ENCODE results near the gene PTMA. TPM values are rescaled to one million over a fixed set of nuclear protein-coding genes. Genes with fewer than 3 reads are reported as not detected.

PTMA gene
- polyA plus RNA-seq, 1 donor = 1,252 TPM

DNA sequence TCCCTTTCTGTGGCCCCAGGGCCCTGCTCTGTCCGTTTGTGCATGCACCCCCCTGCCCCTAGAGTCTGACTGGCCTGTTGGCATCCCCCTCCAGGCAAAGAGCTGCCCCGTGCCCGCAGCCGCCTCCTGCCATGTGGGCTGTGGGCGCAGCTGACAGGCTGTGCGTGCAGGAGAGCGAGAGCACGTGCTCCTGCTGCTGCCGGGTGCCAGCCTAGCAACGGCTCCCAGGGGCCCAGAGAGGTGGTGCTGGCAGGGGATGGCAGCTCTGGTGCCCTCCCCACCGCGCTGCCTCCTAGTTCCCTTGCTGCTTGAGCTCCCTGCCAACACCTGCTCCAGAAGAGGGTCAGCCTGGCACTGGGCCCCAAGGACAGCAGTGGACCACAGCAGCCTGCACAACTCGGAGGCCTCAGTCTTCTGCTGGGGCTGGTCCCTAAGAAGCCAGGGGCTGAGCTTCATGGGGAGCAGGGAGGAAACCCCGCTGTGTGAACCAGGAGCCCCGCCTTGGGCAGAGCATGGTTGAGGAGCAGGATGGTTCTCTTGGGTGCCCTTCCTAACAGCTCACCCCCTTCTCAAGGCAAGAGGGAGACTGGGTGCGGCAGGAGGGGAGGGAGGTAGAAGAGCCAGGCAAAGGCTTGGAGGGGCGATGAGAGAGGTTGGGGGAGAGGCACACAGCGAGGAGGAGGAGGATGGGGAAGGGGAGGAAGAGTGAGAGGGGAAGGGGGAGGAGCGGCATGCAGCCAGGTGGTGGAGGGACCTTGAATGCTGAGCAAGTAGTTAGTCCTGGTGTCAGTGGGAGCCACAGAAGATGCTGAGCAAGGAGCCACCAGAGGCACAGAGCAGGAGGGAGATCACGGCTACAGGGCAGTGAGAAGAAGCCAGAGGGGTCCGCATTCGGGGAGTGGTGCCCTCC is 23.8 kb upstream of the PTMA start:
- Histone ChIP-seq H3K4me1 (ENCODE audit: control insufficient read depth, insufficient read depth, low read length) (peaks cover 31% of the 10 kb centered on the region), H3K4me3 (ENCODE audit: low read length) (no peak overlapping the region), H3K27ac (ENCODE audit: low read length) (no peak overlapping the region), H3K36me3 (ENCODE audit: control insufficient read depth, insufficient read depth, low read length) (no peaks in the 10 kb centered on the region), H3K27me3 (ENCODE audit: control insufficient read depth, insufficient read depth, low read length) (no peaks in the 10 kb centered on the region), H3K9me3 (ENCODE audit: control insufficient read depth, low read depth, low read length) (peaks cover 6% of the 10 kb centered on the region)
- no peak for DNase-seq
- WGBS (ENCODE audit: insufficient coverage, low lambda C conversion rate) = 60% methylated on average over 1 of the region's 22 CpGs

DNA sequence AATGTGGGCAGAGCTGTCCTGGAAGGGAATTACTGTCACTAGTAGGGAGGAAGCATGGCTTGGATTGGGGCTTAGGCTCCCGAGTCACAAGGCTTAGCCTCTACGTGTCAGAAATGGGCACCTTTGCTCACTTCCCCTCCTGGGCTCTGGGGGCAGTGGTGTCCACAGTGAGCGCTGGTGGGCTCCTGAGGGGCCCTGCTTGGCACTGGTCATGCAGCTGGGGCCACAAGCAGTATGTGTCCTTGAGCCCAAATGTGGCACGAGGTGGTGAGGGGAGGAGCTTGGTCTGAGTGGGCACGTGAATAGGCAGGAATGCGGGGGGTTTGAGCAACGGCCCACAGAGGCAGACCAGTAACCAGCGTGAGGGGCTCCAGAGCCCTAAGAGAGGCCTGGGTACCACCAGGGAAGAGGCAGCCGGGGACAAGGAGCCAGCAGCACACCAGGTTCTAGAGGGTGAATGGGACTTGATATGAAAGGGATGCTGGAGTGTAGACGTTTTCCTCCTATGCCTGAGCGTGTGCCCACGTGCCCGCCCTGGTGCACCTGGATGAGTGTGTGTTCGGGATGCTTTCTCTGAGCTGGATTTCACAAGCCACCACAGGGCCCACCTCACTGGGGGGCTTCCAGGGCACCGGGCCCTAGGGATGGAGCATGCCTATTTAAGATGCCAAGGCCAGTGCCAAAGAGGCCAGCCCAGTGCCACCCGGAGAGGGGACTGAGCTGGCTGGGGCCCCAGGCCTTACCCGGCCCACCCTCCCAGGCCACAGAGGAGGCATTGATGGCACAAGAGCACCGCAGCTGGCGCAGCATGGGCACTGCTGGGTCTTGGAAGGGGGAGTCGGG is 22.8 kb upstream of the PTMA start:
- H3K36me3 ChIP-seq (ENCODE audit: control insufficient read depth, insufficient read depth, low read length) = no peaks in the 10 kb centered on the region
- WGBS (ENCODE audit: insufficient coverage, low lambda C conversion rate) = no CpG with 5 or more reads among the region's 20 CpGs

DNA sequence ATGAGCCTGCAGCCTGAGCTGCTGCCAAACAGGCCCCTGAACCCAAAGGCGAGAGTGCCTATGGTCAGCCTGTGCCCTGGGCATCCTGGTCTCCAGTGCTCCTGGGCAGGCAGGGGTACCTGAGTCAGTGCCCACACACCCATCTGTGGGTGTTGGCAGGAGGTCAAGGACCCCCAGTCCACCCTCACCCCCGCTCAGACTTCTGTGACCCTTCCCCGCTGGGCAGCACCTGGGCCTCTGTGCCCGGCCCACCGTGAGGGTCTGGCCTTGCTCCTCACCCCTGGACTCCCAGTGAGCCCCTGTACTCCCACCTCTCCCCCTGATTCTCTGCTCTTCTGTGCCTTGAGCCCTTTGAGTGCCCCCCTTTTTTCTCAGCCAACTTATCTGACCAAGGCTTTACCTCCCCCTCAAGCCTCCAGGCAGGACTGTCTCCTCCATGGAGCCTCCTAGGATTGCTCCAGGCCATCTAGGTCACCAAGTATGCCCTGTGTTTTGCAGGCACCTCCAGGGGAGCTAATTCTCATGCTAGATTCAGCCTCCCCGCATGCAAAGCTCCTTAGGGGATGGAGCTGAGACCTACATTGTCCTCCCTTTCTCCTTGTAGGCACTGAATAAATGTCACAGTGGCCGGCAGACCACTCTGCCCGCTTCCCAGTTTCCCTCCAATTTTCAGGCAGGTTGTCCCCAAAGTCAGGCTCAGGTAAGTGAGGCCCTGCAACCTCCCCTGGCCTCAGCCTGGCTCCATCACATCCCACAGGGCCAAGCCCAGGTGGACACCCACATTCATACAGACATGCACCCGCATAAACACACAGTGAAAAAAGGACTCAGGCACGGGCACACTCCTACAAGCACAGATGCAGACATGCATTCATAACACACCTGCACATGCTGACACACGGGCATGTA is 21.9 kb upstream of the PTMA start:
- H3K27me3 ChIP-seq (ENCODE audit: control insufficient read depth, insufficient read depth, low read length) = no peaks in the 10 kb centered on the region
- 60% methylated on average over 1 of the region's 11 CpGs for WGBS (ENCODE audit: insufficient coverage, low lambda C conversion rate)
- H3K4me1 ChIP-seq (ENCODE audit: control insufficient read depth, insufficient read depth, low read length) = peaks cover 18% of the 10 kb centered on the region
- no peaks in the 10 kb centered on the region for H3K36me3 ChIP-seq (ENCODE audit: control insufficient read depth, insufficient read depth, low read length)
- no peak overlapping the region for H3K27ac ChIP-seq (ENCODE audit: low read length)
- no peaks in the 10 kb centered on the region for H3K9me3 ChIP-seq (ENCODE audit: control insufficient read depth, low read depth, low read length)
- H3K4me3 ChIP-seq (ENCODE audit: low read length) = no peak overlapping the region
- no peak for DNase-seq

More for the DNA sequence above, 22.8 kb upstream of the PTMA start:
- DNase-seq = no peak
- H3K4me3 ChIP-seq (ENCODE audit: low read length) = no peak overlapping the region
- peaks cover 2% of the 10 kb centered on the region for H3K9me3 ChIP-seq (ENCODE audit: control insufficient read depth, low read depth, low read length)
- peaks cover 22% of the 10 kb centered on the region for H3K4me1 ChIP-seq (ENCODE audit: control insufficient read depth, insufficient read depth, low read length)
- H3K27ac ChIP-seq (ENCODE audit: low read length) = no peak overlapping the region
- H3K27me3 ChIP-seq (ENCODE audit: control insufficient read depth, insufficient read depth, low read length) = no peaks in the 10 kb centered on the region

DNA sequence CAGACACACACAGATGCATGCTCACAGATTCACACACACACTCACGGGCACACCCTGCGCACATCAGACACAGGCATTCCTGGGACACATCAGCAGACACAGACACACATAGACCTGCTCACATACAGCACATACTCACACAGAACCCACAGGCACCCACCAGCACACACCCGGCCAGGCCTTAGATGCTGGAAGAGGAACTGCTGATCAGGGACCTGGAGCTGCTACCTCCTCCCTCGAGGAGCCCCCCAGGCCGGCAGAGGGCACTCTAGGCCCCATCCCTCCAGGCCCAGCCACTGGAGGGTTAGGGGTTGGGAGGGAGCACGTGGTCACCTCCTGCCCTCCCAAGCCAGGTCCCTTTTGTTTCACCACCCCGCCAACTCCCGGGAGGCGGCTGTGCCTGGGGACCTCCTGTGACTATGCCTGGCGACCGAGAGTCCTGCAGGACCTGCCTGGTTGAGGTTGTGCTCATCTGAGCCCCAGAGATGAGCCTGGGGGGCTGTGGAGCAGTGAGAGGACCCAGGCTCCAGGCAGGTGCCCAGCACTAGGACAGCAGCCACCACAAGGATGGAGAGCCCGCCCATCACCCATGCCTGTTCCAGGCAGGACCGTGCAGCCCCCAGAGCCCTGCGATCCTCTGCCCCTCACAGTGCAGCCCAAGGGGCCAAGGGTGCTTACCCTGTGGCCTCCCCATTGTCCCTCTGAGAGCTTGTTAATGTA is 21.0 kb upstream of the PTMA start:
- Histone ChIP-seq H3K4me3 (ENCODE audit: low read length) (no peak overlapping the region), H3K27me3 (ENCODE audit: control insufficient read depth, insufficient read depth, low read length) (no peaks in the 10 kb centered on the region), H3K27ac (ENCODE audit: low read length) (no peak overlapping the region), H3K9me3 (ENCODE audit: control insufficient read depth, low read depth, low read length) (no peaks in the 10 kb centered on the region), H3K4me1 (ENCODE audit: control insufficient read depth, insufficient read depth, low read length) (peaks cover 11% of the 10 kb centered on the region), H3K36me3 (ENCODE audit: control insufficient read depth, insufficient read depth, low read length) (no peaks in the 10 kb centered on the region)
- WGBS (ENCODE audit: insufficient coverage, low lambda C conversion rate) = no CpG with 5 or more reads among the region's 14 CpGs
- DNase-seq = peak in 1 of 2 donors; percentile 56

DNA sequence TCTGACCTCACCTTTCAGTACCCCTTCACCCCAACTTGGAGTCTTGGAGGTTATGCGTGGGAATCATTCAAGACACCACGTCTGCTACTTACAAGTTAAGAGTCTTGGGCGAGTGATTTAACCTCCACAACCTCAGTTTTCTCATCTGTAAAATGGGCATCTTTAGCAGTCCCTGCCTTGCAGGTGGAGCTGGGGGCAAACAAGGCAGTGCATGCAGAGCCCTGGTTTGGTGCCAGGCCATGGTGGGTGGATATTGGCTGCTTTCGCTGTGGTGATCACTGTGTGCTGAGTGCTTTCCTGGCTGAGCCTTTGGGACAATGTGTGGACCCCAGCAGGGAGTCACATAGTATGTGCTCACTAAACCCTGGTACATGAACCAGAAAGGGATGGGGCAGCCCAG is 20.4 kb upstream of the PTMA start:
- Histone ChIP-seq H3K27me3 (ENCODE audit: control insufficient read depth, insufficient read depth, low read length) (no peaks in the 10 kb centered on the region), H3K9me3 (ENCODE audit: control insufficient read depth, low read depth, low read length) (no peaks in the 10 kb centered on the region), H3K27ac (ENCODE audit: low read length) (no peak overlapping the region), H3K4me3 (ENCODE audit: low read length) (no peak overlapping the region), H3K36me3 (ENCODE audit: control insufficient read depth, insufficient read depth, low read length) (no peaks in the 10 kb centered on the region), H3K4me1 (ENCODE audit: control insufficient read depth, insufficient read depth, low read length) (peaks cover 8% of the 10 kb centered on the region)
- WGBS (ENCODE audit: insufficient coverage, low lambda C conversion rate) = no CpG with 5 or more reads among the region's 4 CpGs
- no peak for DNase-seq

DNA sequence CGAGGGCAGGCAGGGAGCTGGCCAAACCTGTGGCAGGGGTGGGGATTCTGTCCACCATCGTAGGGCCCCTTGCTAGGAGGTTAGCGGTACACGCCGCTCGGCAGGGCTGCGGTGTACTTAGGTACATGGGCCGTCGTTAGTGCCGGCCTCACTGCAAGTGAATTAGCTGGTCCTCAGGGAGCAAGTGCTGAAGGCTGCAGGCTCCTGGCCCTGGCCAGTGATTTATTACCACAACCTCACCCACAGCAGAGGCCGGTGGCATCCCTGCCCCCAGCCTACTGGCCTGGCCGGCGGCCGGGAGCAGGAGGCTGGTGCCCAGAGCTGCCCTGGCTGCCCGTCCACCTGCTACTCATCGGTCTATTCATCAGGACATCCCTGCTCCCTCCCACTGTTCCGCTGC is 19.6 kb upstream of the PTMA start:
- peaks cover 8% of the 10 kb centered on the region for H3K4me1 ChIP-seq (ENCODE audit: control insufficient read depth, insufficient read depth, low read length)

DNA sequence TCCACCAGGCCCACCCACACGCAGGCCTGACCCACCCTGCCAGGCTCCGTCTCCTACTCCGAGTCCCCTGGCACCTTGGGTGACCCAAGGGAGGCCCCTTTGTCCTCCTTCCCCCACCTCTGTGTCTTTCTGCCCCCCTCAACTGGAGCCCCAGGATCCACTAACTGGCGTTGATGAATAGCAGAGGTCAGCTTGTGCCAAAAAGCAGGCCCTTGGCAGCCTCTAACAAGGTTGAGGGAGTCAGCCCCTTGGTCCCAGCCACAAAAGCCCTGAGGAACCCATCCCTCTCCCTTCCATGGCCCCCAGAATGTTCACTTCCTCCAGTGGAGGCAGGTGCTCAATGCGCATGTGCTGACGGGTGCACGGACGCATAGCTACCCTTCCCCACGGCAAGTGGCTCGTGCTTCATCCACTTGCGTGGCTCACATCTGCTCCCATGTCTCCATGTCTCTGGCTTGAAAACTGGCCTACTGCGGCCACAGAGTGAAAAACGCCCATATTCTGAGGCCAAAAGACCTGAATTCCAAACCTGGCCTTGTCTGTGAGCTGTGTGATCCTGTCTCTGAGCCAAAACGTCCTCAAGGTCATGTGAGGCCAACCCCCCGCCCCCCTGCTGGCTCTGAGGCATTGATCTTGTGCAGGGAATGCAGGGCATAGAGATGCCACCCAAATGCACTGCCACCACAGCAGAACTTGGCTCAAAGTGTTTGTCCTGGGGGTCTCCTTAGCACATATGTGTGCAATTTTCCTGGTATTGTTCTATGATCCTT is 19.0 kb upstream of the PTMA start:
- WGBS (ENCODE audit: insufficient coverage, low lambda C conversion rate) = 100% methylated on average over 1 of the region's 15 CpGs
- no peak for DNase-seq
- no peaks in the 10 kb centered on the region for H3K9me3 ChIP-seq (ENCODE audit: control insufficient read depth, low read depth, low read length)
- H3K4me1 ChIP-seq (ENCODE audit: control insufficient read depth, insufficient read depth, low read length) = peaks cover 8% of the 10 kb centered on the region
- no peak overlapping the region for H3K27ac ChIP-seq (ENCODE audit: low read length)
- H3K27me3 ChIP-seq (ENCODE audit: control insufficient read depth, insufficient read depth, low read length) = no peaks in the 10 kb centered on the region
- no peak overlapping the region for H3K4me3 ChIP-seq (ENCODE audit: low read length)
- H3K36me3 ChIP-seq (ENCODE audit: control insufficient read depth, insufficient read depth, low read length) = no peaks in the 10 kb centered on the region

More for the DNA sequence above, 19.6 kb upstream of the PTMA start:
- H3K27ac ChIP-seq (ENCODE audit: low read length) = no peak overlapping the region
- DNase-seq = no peak
- no peaks in the 10 kb centered on the region for H3K27me3 ChIP-seq (ENCODE audit: control insufficient read depth, insufficient read depth, low read length)
- WGBS (ENCODE audit: insufficient coverage, low lambda C conversion rate) = no CpG with 5 or more reads among the region's 17 CpGs
- H3K9me3 ChIP-seq (ENCODE audit: control insufficient read depth, low read depth, low read length) = no peaks in the 10 kb centered on the region
- no peak overlapping the region for H3K4me3 ChIP-seq (ENCODE audit: low read length)
- no peaks in the 10 kb centered on the region for H3K36me3 ChIP-seq (ENCODE audit: control insufficient read depth, insufficient read depth, low read length)

DNA sequence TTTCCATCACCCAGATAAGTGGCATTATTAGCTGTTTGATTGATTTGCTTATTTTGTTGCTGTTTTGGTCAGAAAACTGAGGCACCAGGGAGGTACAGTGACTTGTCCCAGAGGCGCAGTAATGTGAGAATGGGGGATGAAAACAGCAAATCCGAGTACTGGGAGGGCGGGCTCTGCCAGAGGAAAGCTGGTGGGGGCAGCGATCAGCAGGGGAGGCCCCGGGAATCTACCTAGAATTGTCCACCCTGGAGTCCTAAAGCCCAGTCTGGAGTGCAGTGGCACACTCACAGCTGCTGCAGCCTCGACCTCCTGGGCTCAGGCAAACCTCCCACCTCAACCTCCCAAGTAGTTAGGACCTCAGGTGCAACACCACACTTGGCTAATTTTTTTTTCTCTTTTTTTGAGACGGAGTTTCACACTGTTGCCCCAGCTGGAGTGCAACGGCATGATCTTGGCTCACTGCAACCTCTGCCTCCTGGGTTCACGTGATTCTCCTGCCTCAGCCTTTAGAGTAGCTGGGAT is 17.0 kb upstream of the PTMA start:
- no peak for DNase-seq
- Histone ChIP-seq H3K9me3 (ENCODE audit: control insufficient read depth, low read depth, low read length) (no peaks in the 10 kb centered on the region), H3K27me3 (ENCODE audit: control insufficient read depth, insufficient read depth, low read length) (no peaks in the 10 kb centered on the region), H3K27ac (ENCODE audit: low read length) (no peak overlapping the region), H3K4me1 (ENCODE audit: control insufficient read depth, insufficient read depth, low read length) (peaks cover 8% of the 10 kb centered on the region), H3K4me3 (ENCODE audit: low read length) (no peak overlapping the region), H3K36me3 (ENCODE audit: control insufficient read depth, insufficient read depth, low read length) (no peaks in the 10 kb centered on the region)
- 90% methylated on average over 2 of the region's 9 CpGs for WGBS (ENCODE audit: insufficient coverage, low lambda C conversion rate)

DNA sequence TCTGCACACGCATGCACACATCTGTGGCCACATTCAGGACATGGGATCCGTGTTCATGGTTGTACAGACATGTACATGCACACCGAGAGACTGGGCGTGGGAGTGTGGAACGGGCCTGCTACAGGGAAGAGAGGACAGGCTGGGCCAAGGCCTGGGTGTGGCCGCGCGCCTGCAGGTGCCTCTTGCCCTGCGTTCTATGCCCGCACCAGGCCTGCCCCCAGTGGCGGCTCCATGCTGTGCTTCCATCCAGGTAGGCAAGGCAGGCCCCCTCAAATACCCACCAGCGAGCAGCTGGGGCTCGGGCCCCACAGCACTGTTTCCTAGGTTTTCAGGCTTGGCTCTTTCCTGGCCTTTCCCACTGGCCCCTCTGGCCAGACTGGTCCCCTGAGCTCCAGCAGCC is 15.5 kb upstream of the PTMA start:
- Histone ChIP-seq H3K4me3 (ENCODE audit: low read length) (no peak overlapping the region), H3K9me3 (ENCODE audit: control insufficient read depth, low read depth, low read length) (no peaks in the 10 kb centered on the region), H3K27me3 (ENCODE audit: control insufficient read depth, insufficient read depth, low read length) (no peaks in the 10 kb centered on the region), H3K36me3 (ENCODE audit: control insufficient read depth, insufficient read depth, low read length) (no peaks in the 10 kb centered on the region), H3K27ac (ENCODE audit: low read length) (no peak overlapping the region), H3K4me1 (ENCODE audit: control insufficient read depth, insufficient read depth, low read length) (no peaks in the 10 kb centered on the region)
- no peak for DNase-seq
- no CpG with 5 or more reads among the region's 13 CpGs for WGBS (ENCODE audit: insufficient coverage, low lambda C conversion rate)
